ENCODE data around the gene TSGA10IP.

The TSGA10IP gene
- 0 to 0.10 (median 0) reads per million in 9 experiments for total RNA-seq

DNA sequence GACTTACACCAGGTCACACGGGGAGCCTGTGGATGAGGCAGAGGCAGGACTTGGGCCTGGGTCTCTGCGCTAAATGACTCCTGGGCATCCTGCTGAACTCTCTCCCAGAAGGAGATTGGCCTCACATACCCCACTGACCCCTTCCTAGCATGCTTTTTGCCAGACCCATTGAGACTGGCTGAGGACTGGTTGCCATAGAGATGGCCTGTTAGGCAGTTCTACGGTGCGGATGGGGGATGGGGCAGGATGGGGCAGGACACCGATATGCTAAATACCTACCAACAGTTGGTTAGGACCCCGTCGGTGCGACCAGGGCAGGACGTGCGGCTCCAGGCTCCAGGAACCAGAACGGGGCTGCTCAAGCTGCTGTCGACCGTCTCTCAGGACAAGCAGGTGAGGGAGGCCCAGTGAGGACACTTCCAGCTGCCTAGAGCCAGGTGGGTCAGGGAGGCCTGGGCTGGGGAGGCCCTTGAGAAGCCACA, at the start of gene TSGA10IP:
TSGA10IP (plus strand) TSS at position 51 of the 482 bp plus-strand sequence; CDS start at position 247, 196 bp downstream.
- Mint-ChIP-seq H3K4me1 (ENCODE audit: low read depth in 2 of 2) (no peaks in the 10 kb centered on the region), H3K4me3 (no peak within 1 kb of the TSS), H3K36me3 (ENCODE audit: insufficient read depth) (no peaks in the 10 kb centered on the region), H3K27ac (no peak within 1 kb of the TSS), H3K27me3 (peaks cover 0 to 7% of the 10 kb centered on the region in 2 donors), H3K9me3 (no peaks in the 10 kb centered on the region)
- ATAC-seq (replicated peaks) (no peak), DNase-seq (no peak)

GRCh38 chr11:65895482-65895981, 49.7 kb upstream of the TSGA10IP start:
- Mint-ChIP-seq H3K9me3 (no peaks in the 10 kb centered on the region), H3K4me3 (peak overlapping the region; percentile 22 to 62), H3K36me3 (ENCODE audit: insufficient read depth) (peaks cover 17% of the 10 kb centered on the region), H3K4me1 (ENCODE audit: low read depth in 2 of 2) (peaks cover 21 to 31% of the 10 kb centered on the region in 2 donors), H3K27ac (peak overlapping the region; percentile 28 to 51), H3K27me3 (no peaks in the 10 kb centered on the region)
- ATAC-seq (replicated peaks) = no peak
- DNase-seq = no peak

DNA sequence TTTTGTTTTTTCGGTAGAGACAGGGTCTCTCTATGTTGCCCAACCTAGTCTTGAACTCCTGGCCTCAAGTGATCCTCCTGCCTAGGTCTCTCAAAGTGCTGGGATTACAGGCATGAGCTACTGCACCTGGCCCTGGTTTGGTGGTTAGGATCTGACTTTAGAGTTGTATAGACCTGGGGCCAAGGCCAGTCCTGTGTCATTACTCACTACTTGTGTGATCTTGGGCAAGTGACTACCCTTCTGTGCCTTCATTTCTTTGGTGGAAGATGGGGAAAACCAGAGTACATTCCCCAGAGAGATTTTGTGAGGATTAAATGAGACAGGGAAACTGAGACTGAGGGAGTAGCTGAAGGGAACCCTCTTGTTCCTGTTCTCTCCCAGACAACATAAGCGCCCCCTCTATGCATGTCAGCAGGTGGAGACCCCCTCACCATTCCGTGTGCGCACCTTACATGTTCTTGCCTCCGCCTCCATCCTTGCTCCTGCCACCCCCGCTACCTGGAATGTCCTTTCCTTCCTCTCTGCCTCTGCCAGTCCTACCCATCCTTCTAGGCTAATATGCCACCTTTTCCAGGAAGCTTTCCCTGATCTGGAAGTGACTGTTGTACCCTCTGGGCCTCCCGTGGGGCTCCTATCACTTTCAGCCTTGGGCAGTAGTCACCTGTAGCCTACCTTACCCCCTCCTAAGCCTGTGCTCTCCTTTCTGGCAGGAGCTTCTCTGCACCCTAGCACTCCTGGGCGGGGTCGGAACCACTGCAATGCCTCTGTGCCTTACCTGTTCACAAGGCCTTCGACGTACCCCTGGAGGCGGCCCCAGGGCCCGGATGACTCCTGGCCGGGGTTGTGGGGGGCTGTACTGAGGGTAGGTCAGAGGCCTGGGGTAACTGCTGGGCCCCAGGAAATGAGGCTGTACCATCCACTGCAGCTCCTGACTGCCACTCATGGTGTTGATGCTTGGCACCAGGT, 49.0 kb upstream of the TSGA10IP start:
- no peak for ATAC-seq (replicated peaks)
- Mint-ChIP-seq H3K4me3 (no peak overlapping the region), H3K36me3 (ENCODE audit: insufficient read depth) (peaks cover 17% of the 10 kb centered on the region), H3K4me1 (ENCODE audit: low read depth in 2 of 2) (peaks cover 21 to 30% of the 10 kb centered on the region in 2 donors), H3K9me3 (no peaks in the 10 kb centered on the region), H3K27ac (peak overlapping the region; percentile 49 to 51), H3K27me3 (no peaks in the 10 kb centered on the region)
- DNase-seq = no peak

DNA sequence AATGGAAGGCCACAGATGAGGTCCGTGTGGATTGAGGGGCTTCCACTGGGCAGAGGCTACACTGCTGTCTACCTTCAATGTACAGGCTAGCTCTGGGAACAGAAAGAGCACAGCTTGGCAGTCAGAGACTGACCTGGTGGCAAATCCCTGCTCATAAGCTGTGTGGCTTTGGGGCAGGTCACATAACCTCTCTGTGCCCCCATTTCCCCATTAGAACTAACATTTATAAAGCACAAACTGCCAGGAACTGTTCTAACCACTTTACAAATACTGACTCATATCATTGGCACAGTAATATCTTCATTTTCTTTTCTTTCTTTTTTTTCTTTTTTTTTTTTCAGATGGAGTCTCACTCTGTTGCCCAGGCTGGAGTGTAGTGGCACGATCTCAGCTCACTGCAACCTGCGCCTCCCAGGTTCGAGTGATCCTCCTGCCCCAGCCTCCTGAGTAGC, 48.2 kb upstream of the TSGA10IP start:
- peaks cover 24 to 27% of the 10 kb centered on the region in 2 donors for H3K4me1 Mint-ChIP-seq (ENCODE audit: low read depth in 2 of 2)
- no peak overlapping the region for H3K27ac Mint-ChIP-seq
- ATAC-seq (replicated peaks) (no peak), DNase-seq (no peak)
- H3K4me3 Mint-ChIP-seq = peak overlapping the region in 1 of 2 donors; percentile 46
- peaks cover 15% of the 10 kb centered on the region for H3K36me3 Mint-ChIP-seq (ENCODE audit: insufficient read depth)
- no peaks in the 10 kb centered on the region for H3K27me3 Mint-ChIP-seq
- H3K9me3 Mint-ChIP-seq = no peaks in the 10 kb centered on the region

- DNase-seq (no peak), ATAC-seq (replicated peaks) (no peak)
- H3K36me3 Mint-ChIP-seq (ENCODE audit: insufficient read depth) = peaks cover 15% of the 10 kb centered on the region
- peaks cover 19 to 20% of the 10 kb centered on the region in 2 donors for H3K4me1 Mint-ChIP-seq (ENCODE audit: low read depth in 2 of 2)
- H3K9me3 Mint-ChIP-seq = no peaks in the 10 kb centered on the region
- H3K4me3 Mint-ChIP-seq = peak overlapping the region; percentile 76 to 82
- H3K27me3 Mint-ChIP-seq = no peaks in the 10 kb centered on the region
- peak overlapping the region; percentile 65 to 82 for H3K27ac Mint-ChIP-seq
Observed at GRCh38 chr11:65898656-65899355, 46.5 kb upstream of the TSGA10IP start.

- peak overlapping the region in 1 of 2 donors; percentile 65 for H3K27ac Mint-ChIP-seq
- H3K4me1 Mint-ChIP-seq (ENCODE audit: low read depth in 2 of 2) = peaks cover 12 to 14% of the 10 kb centered on the region in 2 donors
Observed at GRCh38 chr11:65899356-65900124, 45.7 kb upstream of the TSGA10IP start.

GRCh38 chr11:65900125-65900898, 45.0 kb upstream of the TSGA10IP start, which contains the start of gene FOSL1:
FOSL1 (minus strand) TSS chr11:65900388; CDS start chr11:65900339, 49 bp downstream.
- H3K36me3 Mint-ChIP-seq (ENCODE audit: insufficient read depth) = peaks cover 18% of the 10 kb centered on the region
- peak within 1 kb of the TSS; percentile 69 for H3K4me3 Mint-ChIP-seq
- DNase-seq = peak; percentile 87 to 89 (median 89)
- no peaks in the 10 kb centered on the region for H3K9me3 Mint-ChIP-seq
- H3K4me1 Mint-ChIP-seq (ENCODE audit: low read depth in 2 of 2) = peaks cover 10 to 14% of the 10 kb centered on the region in 2 donors
- H3K27ac Mint-ChIP-seq = peak within 1 kb of the TSS; percentile 16 to 77
- no peaks in the 10 kb centered on the region for H3K27me3 Mint-ChIP-seq
- peak; percentile 89 for ATAC-seq (replicated peaks)

More at GRCh38 chr11:65899356-65900124, 45.7 kb upstream of the TSGA10IP start:
- no peaks in the 10 kb centered on the region for H3K9me3 Mint-ChIP-seq
- ATAC-seq (replicated peaks) (no peak), DNase-seq (peak in 2 of 3 experiments; percentile 24 to 26)
- no peaks in the 10 kb centered on the region for H3K27me3 Mint-ChIP-seq
- H3K4me3 Mint-ChIP-seq = peak overlapping the region; percentile 69
- H3K36me3 Mint-ChIP-seq (ENCODE audit: insufficient read depth) = peaks cover 18% of the 10 kb centered on the region

- peak overlapping the region; percentile 16 to 77 for H3K27ac Mint-ChIP-seq
- DNase-seq (no peak), ATAC-seq (replicated peaks) (no peak)
- H3K9me3 Mint-ChIP-seq = no peaks in the 10 kb centered on the region
- peak overlapping the region; percentile 59 to 69 for H3K4me3 Mint-ChIP-seq
- H3K27me3 Mint-ChIP-seq = no peaks in the 10 kb centered on the region
- H3K36me3 Mint-ChIP-seq (ENCODE audit: insufficient read depth) = peaks cover 18% of the 10 kb centered on the region
- peaks cover 7 to 14% of the 10 kb centered on the region in 2 donors for H3K4me1 Mint-ChIP-seq (ENCODE audit: low read depth in 2 of 2)
Observed at GRCh38 chr11:65900899-65901180, 44.4 kb upstream of the TSGA10IP start.

- Mint-ChIP-seq H3K4me1 (ENCODE audit: low read depth in 2 of 2) (peaks cover 7 to 14% of the 10 kb centered on the region in 2 donors), H3K27me3 (no peaks in the 10 kb centered on the region), H3K36me3 (ENCODE audit: insufficient read depth) (peaks cover 18% of the 10 kb centered on the region), H3K9me3 (no peaks in the 10 kb centered on the region), H3K27ac (no peak overlapping the region), H3K4me3 (no peak overlapping the region)
- no peak for DNase-seq
- ATAC-seq (replicated peaks) = no peak
Observed at GRCh38 chr11:65903068-65903481, 42.2 kb upstream of the TSGA10IP start.

GRCh38 chr11:65903715-65904114, 41.6 kb upstream of the TSGA10IP start:
- peaks cover 18% of the 10 kb centered on the region for H3K36me3 Mint-ChIP-seq (ENCODE audit: insufficient read depth)
- H3K27ac Mint-ChIP-seq = no peak overlapping the region
- peaks cover 7 to 12% of the 10 kb centered on the region in 2 donors for H3K4me1 Mint-ChIP-seq (ENCODE audit: low read depth in 2 of 2)
- no peak overlapping the region for H3K4me3 Mint-ChIP-seq
- peaks cover 0 to under 1% of the 10 kb centered on the region in 2 donors for H3K27me3 Mint-ChIP-seq
- DNase-seq (no peak), ATAC-seq (replicated peaks) (no peak)
- no peaks in the 10 kb centered on the region for H3K9me3 Mint-ChIP-seq

DNA sequence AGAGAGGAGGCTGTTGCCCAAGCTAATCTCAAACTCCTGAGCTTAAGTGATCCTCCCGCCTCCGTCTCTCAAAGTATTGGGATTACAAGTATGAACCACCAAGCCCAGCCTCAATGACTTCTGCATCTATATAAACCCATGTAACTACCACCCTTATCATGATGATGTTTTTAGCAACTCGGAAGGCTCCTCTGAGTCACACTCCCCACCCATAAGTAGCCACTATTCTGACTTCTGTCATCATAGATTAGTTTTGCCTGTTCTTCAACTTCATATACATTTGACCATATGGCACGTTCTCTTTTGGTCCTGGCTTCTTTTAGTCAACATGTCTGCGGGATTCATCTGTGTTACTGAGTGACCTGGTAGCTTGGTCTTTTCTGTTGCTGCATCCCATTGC, 38.7 kb upstream of the TSGA10IP start:
- no peaks in the 10 kb centered on the region for H3K9me3 Mint-ChIP-seq
- H3K4me3 Mint-ChIP-seq = no peak overlapping the region
- H3K4me1 Mint-ChIP-seq (ENCODE audit: low read depth in 2 of 2) = peaks cover 6 to 15% of the 10 kb centered on the region in 2 donors
- H3K27me3 Mint-ChIP-seq = peaks cover 10 to 14% of the 10 kb centered on the region in 2 donors
- H3K36me3 Mint-ChIP-seq (ENCODE audit: insufficient read depth) = peaks cover 15% of the 10 kb centered on the region
- no peak for ATAC-seq (replicated peaks)
- no peak overlapping the region for H3K27ac Mint-ChIP-seq
- DNase-seq = no peak

DNA sequence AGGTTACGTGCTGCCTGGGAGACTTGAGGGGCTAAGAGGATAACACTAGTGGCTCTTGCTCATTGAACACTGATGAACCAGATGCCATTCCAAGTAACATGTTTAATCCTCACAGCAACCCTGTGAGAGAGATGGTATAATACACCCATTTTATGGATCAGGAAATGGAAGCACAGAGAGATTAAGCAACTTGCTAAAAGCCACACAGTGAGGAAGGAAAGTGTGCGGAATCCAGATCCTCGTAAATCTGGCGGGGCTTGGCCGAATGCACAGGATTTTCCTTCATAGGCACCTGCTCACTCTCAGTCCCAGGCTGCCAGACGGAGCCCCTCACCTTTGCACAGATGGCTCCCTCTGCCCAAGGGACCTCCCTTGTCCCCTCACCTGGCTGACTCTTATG, 37.4 kb upstream of the TSGA10IP start:
- Mint-ChIP-seq H3K4me1 (ENCODE audit: low read depth in 2 of 2) (peaks cover 0 to 6% of the 10 kb centered on the region in 2 donors), H3K27me3 (peaks cover 13 to 18% of the 10 kb centered on the region in 2 donors), H3K4me3 (no peak overlapping the region), H3K9me3 (no peaks in the 10 kb centered on the region), H3K36me3 (ENCODE audit: insufficient read depth) (peaks cover 5% of the 10 kb centered on the region), H3K27ac (no peak overlapping the region)
- no peak for DNase-seq
- ATAC-seq (replicated peaks) = no peak
